Peyer's patch (tissue), 4 donors: ENCODE data around the gene IL16. TPM values are rescaled to one million over a fixed set of nuclear protein-coding genes. Genes with fewer than 3 reads are reported as not detected.

ENCODE experiments used
- DNase-seq, 3 donors: peaks; one replicate each; pipeline ENCODE4 v3.0.0-alpha.2; 2017 to 2019
- H3K27ac ChIP-seq, 4 donors: fragments of 200-600 bp; sonication (generic); one replicate each; pipeline ENCODE4 v1.5.1; 2016 to 2019
- H3K27me3 ChIP-seq, 2 donors: fragments of 200-600 bp; sonication (generic); one replicate each; pipeline ENCODE4 v1.5.1; 2019
- H3K36me3 ChIP-seq, 3 donors: fragments of 200-600 bp; sonication (generic); one replicate each; pipeline ENCODE4 v1.5.1; 2016 to 2019
- H3K4me1 ChIP-seq, 4 donors: fragments of 200-600 bp; sonication (generic); one replicate each; pipeline ENCODE4 v1.5.1; 2016 to 2019
- H3K4me3 ChIP-seq, 4 donors: fragments of 200-600 bp; sonication (generic); 1 replicate in 3 of 4; 2 replicates in 1 of 4; pipeline ENCODE4 v1.5.1; 2016 to 2019; ENCODE audit warnings: mild to moderate bottlenecking in 1 of 4
- H3K9me3 ChIP-seq, 4 donors: fragments of 200-600 bp; sonication (generic); one replicate each; pipeline ENCODE4 v1.5.1; 2016 to 2019; ENCODE audit warnings: mild to moderate bottlenecking in 1 of 4
- POLR2A ChIP-seq, 2 donors: fragments of 450-650 bp; IDR thresholded peaks; one replicate each; pipeline ENCODE4 v1.5.1; 2017; ENCODE audit warnings: antibody characterized with exemption in 2 of 2, mild to moderate bottlenecking in 2 of 2, moderate library complexity in 2 of 2
- total RNA-seq, 4 donors: library from RNA; depleted of rRNA; stranded (reverse); fragments of >200 nt; gene quantifications; one replicate each; pipeline ENCODE4 v1.1.0, GENCODE V29; 2016
- TF ChIP-seq, protein P1 (sequence below), 6 experiments: fragments of 450-650 bp in 4 of 6; fragments of 200-600 bp in 2 of 6; sonication (generic) in 1 of 6; IDR thresholded peaks; one replicate each; pipeline ENCODE4 v1.5.1; 2017 to 2019; ENCODE audit warnings: antibody characterized with exemption in 6 of 6, mild to moderate bottlenecking in 3 of 6, moderate library complexity in 1 of 6

Gene IL16
- total RNA-seq, 4 donors from 2014 or later: 6.3 to 115 (median 11.6) TPM

DNA sequence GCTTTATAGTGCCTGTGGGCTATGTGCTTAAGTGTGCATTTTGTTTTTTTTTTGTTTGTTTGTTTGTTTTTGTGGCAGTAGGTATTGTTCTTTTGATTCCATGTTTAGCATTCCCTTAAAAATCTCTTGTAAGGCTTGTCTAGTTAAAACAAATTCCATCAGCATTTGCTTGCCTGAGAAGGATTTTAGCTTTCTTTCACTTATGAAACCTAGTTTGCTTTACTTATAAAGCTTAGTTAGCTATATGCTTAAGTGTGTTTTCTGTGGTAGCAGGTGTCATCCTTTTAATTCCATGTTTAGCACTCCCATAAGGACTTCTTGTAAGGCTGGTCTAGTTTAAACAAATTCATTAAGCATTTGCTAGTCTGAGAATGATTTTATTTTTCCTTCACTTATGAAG lies 17.3 kb downstream of the IL16 start:
- TF ChIP-seq POLR2A (IDR thresholded peaks at IDR 0.05): no peak
- TF ChIP-seq, protein P1, sequence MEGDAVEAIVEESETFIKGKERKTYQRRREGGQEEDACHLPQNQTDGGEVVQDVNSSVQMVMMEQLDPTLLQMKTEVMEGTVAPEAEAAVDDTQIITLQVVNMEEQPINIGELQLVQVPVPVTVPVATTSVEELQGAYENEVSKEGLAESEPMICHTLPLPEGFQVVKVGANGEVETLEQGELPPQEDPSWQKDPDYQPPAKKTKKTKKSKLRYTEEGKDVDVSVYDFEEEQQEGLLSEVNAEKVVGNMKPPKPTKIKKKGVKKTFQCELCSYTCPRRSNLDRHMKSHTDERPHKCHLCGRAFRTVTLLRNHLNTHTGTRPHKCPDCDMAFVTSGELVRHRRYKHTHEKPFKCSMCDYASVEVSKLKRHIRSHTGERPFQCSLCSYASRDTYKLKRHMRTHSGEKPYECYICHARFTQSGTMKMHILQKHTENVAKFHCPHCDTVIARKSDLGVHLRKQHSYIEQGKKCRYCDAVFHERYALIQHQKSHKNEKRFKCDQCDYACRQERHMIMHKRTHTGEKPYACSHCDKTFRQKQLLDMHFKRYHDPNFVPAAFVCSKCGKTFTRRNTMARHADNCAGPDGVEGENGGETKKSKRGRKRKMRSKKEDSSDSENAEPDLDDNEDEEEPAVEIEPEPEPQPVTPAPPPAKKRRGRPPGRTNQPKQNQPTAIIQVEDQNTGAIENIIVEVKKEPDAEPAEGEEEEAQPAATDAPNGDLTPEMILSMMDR (IDR thresholded peaks at IDR 0.05): no peak
- no peaks in the 10 kb centered on the region for H3K27me3 ChIP-seq
- H3K9me3 ChIP-seq: peaks cover 0 to 7% (median 3%) of the 10 kb centered on the region in 4 donors
- H3K4me3 ChIP-seq: no peak overlapping the region
- DNase-seq: no peak
- H3K27ac ChIP-seq: no peak overlapping the region
- H3K4me1 ChIP-seq: no peaks in the 10 kb centered on the region
- H3K36me3 ChIP-seq: no peaks in the 10 kb centered on the region

DNA sequence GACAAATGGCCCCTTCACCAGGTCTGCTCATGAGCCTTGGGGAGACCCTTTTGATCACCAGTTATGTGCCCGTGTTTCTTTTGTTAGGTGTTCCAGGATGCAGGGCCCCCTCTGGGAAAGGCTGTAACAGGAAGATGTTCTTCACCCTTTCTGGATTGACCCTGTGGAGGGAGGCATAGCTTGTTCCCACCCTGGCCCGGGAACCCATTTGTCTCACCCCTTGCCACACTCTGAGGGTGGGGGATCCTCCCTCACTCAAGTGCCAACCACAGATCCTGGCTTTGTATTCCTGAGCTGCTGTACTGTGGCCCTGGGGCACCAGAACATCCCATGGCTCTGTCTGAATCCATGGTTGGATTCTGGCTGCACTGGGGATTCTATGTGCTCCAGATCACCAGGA lies 18.9 kb downstream of the IL16 start:
- Histone ChIP-seq H3K27ac (no peak overlapping the region), H3K4me1 (no peaks in the 10 kb centered on the region), H3K27me3 (no peaks in the 10 kb centered on the region), H3K9me3 (peaks cover 0 to 7% (median 3%) of the 10 kb centered on the region in 4 donors), H3K4me3 (no peak overlapping the region), H3K36me3 (no peaks in the 10 kb centered on the region)
- DNase-seq: no peak
- TF ChIP-seq, protein P1 (IDR thresholded peaks at IDR 0.05): no peak
- TF ChIP-seq POLR2A (IDR thresholded peaks at IDR 0.05): no peak

DNA sequence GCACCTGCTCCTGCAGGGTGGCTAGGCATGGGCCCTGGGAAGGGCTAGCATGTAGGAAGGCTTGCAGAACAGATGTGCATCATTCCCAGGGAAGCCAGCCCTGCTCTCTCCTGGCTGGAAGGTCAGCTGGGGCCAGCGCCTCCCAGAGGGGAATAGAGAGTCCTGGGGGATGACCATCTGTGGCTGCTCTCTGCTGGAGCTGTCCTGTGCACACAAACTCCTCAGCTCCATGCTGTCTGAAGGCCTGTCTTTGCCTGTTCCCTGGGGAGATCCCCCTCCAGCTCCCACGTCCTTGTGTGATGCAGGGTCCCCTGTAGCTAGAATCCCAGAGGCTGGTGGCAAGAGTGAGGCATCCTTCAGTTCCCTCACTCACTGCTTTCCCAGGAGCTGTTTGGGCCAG lies 19.3 kb downstream of the IL16 start:
- no peaks in the 10 kb centered on the region for H3K36me3 ChIP-seq
- H3K27me3 ChIP-seq: no peaks in the 10 kb centered on the region
- no peak for DNase-seq
- TF ChIP-seq POLR2A (IDR thresholded peaks at IDR 0.05): no peak
- TF ChIP-seq, protein P1 (IDR thresholded peaks at IDR 0.05): no peak
- H3K4me3 ChIP-seq: no peak overlapping the region
- peaks cover 0 to 7% (median 3%) of the 10 kb centered on the region in 4 donors for H3K9me3 ChIP-seq
- no peaks in the 10 kb centered on the region for H3K4me1 ChIP-seq
- no peak overlapping the region for H3K27ac ChIP-seq

DNA sequence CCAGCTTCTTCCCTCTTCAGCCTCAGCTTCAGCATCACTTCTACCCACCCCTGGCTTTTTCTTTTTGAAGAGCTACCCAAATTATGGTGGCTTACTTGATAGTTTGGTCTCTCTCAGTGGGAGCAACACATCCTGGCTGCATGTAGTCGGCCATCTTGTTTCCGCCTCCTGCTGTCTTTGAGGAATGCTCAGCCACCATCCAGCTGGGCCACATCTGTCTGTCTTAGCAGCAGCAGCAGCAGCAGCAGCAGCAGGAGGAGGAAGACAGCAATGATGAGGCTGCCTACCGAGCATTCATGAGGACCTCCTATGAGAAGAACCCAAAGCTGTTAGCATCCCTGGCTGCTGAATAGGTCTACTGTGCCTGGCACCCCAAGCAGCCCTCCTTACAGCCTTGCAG lies 19.7 kb downstream of the IL16 start:
- Histone ChIP-seq H3K27ac (no peak overlapping the region), H3K4me3 (no peak overlapping the region), H3K4me1 (no peaks in the 10 kb centered on the region), H3K27me3 (no peaks in the 10 kb centered on the region), H3K9me3 (peaks cover 0 to 7% (median 3%) of the 10 kb centered on the region in 4 donors), H3K36me3 (no peaks in the 10 kb centered on the region)
- TF ChIP-seq, protein P1 (IDR thresholded peaks at IDR 0.05): no peak
- no peak for TF ChIP-seq POLR2A (IDR thresholded peaks at IDR 0.05)
- DNase-seq: no peak

DNA sequence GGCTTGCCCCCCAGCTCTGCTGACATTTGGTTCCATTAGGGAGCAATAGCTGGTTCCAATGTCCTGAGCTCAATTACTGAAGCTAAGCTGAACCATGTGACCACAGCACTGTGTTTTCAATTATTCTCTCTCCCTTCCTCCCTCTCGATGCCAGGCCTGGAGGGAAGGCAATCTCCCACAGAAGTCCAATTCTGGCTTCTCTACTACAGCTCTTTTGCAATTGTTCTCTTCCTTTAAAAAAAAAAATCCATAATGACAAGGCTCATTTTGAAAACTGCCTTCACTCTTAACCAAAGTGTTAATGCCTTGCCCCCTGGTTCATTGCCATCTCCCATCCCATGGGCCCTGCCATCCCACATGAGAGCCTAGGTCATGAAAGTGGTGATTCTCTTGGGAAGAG lies 24.8 kb downstream of the IL16 start:
- no peaks in the 10 kb centered on the region for H3K36me3 ChIP-seq
- H3K4me3 ChIP-seq: no peak overlapping the region
- TF ChIP-seq, protein P1 (IDR thresholded peaks at IDR 0.05): no peak
- TF ChIP-seq POLR2A (IDR thresholded peaks at IDR 0.05): no peak
- no peaks in the 10 kb centered on the region for H3K4me1 ChIP-seq
- no peak overlapping the region for H3K27ac ChIP-seq
- no peaks in the 10 kb centered on the region for H3K27me3 ChIP-seq
- DNase-seq: no peak
- no peaks in the 10 kb centered on the region for H3K9me3 ChIP-seq

DNA sequence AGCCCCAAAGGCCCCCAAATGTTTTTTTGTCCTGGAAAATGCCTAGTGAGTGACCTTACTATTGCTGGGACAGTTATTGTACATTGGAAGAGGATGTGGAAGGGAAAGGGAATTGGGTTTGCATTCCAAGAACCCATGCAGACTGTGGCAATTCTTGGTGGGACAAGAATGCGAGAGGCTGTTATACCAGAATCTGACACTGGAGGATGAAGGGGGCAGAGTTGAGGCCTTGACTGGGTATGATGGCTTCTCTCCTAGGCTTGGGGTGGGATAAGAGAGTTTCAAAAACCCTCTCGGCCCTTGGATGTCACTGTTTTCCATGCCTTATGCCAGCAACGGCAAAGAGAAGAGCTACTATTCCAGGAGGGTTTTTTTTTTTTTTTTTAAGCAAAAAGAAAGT lies 25.3 kb downstream of the IL16 start:
- Histone ChIP-seq H3K27ac (no peak overlapping the region), H3K36me3 (no peaks in the 10 kb centered on the region), H3K4me3 (no peak overlapping the region), H3K9me3 (no peaks in the 10 kb centered on the region), H3K4me1 (no peaks in the 10 kb centered on the region), H3K27me3 (no peaks in the 10 kb centered on the region)
- no peak for DNase-seq
- TF ChIP-seq POLR2A (IDR thresholded peaks at IDR 0.05): no peak
- TF ChIP-seq, protein P1 (IDR thresholded peaks at IDR 0.05): no peak
